SK-N-DZ (cell line): ENCODE measurements around the gene CMC1. TPM values are rescaled to one million over a fixed set of nuclear protein-coding genes. Genes with fewer than 3 reads are reported as not detected.
A peak's percentile ranks its signal among the peaks of the same experiment; 100 is the strongest.
"Not testable (repeated sequence)": the region's sequence is repeated elsewhere in the genome, so short reads cannot be mapped to it uniquely, and the experiment has no call there.

Source experiments
- DNase-seq: peaks from one replicate; pipeline ENCODE4 v3.0.0-alpha.2; 2015; ENCODE audit warnings: low spot score
- polyA plus RNA-seq, 2 experiments: library from polyadenylated mRNA; depleted of rRNA; stranded (reverse); fragments of >200 nt; gene quantifications; 2 replicates each; pipeline ENCODE4 v1.2.3, GENCODE V29; 2014

Gene CMC1
- polyA plus RNA-seq (2014; cell fraction: cytosol; rRNA removed) = 15.7 and 26.3 TPM in 2 replicates
- polyA plus RNA-seq (2014; cell fraction: nucleus; rRNA removed) = 15.4 and 29.6 TPM in 2 replicates

GRCh38 chr3:28241221-28242160 lies at the start of gene CMC1:
CMC1 (plus strand) TSS chr3:28241619; CDS start chr3:28241794, 175 bp downstream.
- peak; percentile 100 for DNase-seq

- no peak for DNase-seq
Measured at GRCh38 chr3:28198161-28198560, 43.3 kb upstream of the CMC1 start.

- DNase-seq = no peak
Measured at GRCh38 chr3:28198974-28199373, 42.4 kb upstream of the CMC1 start.

GRCh38 chr3:28199643-28200042 lies 41.8 kb upstream of the CMC1 start:
- not testable (repeated sequence) for DNase-seq

- not testable (repeated sequence) for DNase-seq
Measured at GRCh38 chr3:28200366-28200848, 41.0 kb upstream of the CMC1 start.

GRCh38 chr3:28206479-28206878 lies 34.9 kb upstream of the CMC1 start:
- no peak for DNase-seq

GRCh38 chr3:28207000-28207733 lies 34.3 kb upstream of the CMC1 start:
- DNase-seq = no peak

GRCh38 chr3:28210968-28211713 lies 30.3 kb upstream of the CMC1 start:
- no peak for DNase-seq

GRCh38 chr3:28212681-28213080 lies 28.7 kb upstream of the CMC1 start:
- no peak for DNase-seq

GRCh38 chr3:28215407-28215806 lies 26.0 kb upstream of the CMC1 start:
- DNase-seq = no peak

- no peak for DNase-seq
Measured at GRCh38 chr3:28218071-28218916, 23.1 kb upstream of the CMC1 start.

GRCh38 chr3:28218917-28219198 lies 22.6 kb upstream of the CMC1 start:
- no peak for DNase-seq

- DNase-seq = no peak
Measured at GRCh38 chr3:28224430-28224829, 17.0 kb upstream of the CMC1 start.

GRCh38 chr3:28226020-28226419 lies 15.4 kb upstream of the CMC1 start:
- no peak for DNase-seq

- DNase-seq = no peak
Measured at GRCh38 chr3:28228623-28229022, 12.8 kb upstream of the CMC1 start.

GRCh38 chr3:28232659-28233058 lies 8.8 kb upstream of the CMC1 start:
- DNase-seq = no peak

- no peak for DNase-seq
Measured at GRCh38 chr3:28234454-28234853, 7.0 kb upstream of the CMC1 start.

- no peak for DNase-seq
Measured at GRCh38 chr3:28239108-28239507, 2.3 kb upstream of the CMC1 start.

- DNase-seq = peak; percentile 22
Measured at GRCh38 chr3:28240441-28240840, 978 bp upstream of the CMC1 start.

- DNase-seq = no peak
Measured at GRCh38 chr3:28242519-28242918, 1.1 kb downstream of the CMC1 start.
